8988T (cell line): Measurements from ENCODE around the gene TTC31.

Experiments
- DNase-seq: peaks from one replicate; pipeline ENCODE4 v3.0.0; 2011

TTC31 gene

DNA sequence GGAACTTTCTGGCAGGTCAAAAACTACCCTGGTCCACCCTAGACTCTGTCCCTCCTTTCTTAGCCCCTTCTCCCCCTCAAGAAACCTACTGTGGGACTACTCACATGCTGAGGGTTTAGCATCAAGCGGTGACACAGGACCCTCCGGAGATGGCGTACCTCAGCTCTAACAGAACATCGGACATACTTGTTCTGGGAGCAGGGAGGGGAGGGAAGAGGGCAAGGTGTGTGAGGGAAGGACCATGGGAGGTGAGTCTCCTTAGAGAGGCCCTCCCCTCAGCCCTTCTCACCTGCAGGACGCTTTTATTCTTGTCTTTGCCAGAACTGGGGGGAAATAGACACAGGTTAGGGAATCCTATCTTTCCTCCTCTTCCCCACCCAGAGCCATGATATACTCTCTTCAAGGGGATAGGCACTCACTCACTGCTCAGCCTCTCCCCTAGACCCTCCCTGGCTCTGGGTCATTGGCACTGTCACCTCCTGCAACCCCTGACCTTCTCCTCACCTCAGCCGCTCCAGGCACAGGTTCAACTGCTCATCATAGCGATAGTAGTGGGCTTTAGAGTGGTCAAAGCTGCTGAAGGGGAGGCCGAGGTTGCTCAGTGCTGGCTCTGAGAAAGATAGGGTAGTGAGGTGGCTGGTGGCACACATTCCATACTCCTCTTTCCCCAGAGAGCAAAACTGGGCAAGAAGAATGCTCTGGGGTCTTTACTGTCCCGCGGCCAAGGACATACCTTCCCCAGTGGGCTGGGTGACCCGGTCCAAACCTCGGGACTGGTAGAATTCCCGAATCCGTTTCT lies 22.8 kb downstream of the TTC31 start:
- no peak for DNase-seq

DNA sequence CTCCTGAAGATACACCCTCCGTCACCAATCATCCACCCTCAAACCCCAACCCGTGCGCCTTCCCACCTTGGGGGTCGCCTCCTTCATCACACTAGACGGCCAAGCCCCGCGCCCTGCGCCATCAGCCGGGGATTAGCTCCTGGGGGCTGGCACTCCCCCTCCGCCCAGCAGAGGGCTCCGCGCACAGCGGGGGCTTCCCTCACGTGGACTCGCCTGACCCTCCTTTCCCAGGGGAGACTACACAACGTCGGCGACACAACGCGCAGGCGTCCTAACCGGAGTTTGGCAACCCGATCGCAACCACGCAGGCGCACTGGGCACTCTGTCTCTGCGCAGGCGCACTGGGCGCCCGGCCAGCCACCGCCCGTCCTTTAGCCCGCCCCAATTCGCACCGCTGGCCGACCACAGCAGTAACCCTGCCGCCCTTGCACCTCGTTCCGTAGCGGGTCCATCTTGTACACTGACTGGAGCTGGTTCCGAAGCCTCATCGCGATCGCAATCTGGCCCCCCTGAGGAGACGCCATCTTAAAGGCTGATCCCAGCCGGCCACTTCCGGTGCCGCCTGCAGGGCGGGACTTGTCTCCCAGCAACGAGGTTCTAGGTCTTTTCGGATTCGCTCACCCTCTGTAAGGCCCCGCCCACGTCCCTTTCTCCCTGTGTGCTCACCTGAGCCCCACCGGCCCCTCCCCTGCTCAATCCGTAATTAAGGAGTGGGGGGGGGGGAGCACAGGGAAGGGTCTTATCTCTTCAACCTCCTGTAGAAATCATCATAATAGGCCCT lies 24.5 kb downstream of the TTC31 start, which contains the start of gene PCGF1:
Gene PCGF1 (minus strand): TSS at position 551 of the 781 bp plus-strand sequence. CDS start 27 bp downstream, at position 524.
- peak; percentile 94 for DNase-seq

DNA sequence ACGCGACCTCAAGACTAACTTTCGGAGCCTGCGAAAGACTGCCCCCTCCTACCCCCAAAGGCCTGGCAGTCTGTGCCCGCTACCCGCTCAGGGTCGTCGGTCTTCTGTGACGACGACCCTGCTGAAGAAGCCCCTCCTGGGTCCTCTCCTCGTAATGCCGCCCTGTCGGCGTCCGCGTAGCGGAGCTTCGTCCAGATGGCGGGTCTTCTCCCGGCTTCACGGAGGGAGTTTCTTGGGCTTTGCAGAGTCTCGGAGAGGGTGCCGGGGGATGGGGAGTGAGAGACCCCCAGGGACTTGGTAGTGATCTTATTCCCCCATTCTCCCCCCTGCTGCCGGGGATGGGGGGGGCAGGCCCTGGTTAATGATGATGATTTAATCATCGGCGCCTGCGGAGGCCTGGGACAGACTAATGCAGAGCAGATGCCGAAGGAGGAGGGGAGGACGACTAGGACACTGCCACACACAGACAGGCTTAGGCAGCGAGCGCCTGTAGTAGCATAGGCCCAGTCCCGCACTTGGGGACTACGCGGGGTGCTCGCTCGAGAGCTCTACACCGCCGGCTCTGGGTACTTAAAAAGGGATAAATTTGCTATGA lies 25.1 kb downstream of the TTC31 start:
- no peak for DNase-seq

DNA sequence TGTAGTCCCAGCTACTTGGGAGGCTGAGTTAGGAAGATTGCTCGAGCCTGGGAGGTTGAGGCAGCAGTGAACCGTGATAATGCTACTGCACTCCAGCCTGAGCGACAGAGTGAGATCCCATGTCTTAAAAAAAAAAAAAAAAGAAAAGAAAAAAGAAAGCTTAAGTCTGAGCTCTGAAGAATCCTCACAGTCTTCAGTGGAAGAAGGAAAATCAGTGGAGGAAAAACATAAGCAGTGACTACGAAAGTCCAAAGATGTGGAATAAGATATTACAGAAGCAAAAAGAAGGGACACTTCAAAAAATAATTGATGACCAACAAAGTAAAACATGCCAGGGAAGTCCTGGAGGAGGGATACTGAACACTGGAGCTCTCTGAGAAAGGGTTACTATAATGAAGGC lies 27.4 kb downstream of the TTC31 start:
- DNase-seq: no peak

DNA sequence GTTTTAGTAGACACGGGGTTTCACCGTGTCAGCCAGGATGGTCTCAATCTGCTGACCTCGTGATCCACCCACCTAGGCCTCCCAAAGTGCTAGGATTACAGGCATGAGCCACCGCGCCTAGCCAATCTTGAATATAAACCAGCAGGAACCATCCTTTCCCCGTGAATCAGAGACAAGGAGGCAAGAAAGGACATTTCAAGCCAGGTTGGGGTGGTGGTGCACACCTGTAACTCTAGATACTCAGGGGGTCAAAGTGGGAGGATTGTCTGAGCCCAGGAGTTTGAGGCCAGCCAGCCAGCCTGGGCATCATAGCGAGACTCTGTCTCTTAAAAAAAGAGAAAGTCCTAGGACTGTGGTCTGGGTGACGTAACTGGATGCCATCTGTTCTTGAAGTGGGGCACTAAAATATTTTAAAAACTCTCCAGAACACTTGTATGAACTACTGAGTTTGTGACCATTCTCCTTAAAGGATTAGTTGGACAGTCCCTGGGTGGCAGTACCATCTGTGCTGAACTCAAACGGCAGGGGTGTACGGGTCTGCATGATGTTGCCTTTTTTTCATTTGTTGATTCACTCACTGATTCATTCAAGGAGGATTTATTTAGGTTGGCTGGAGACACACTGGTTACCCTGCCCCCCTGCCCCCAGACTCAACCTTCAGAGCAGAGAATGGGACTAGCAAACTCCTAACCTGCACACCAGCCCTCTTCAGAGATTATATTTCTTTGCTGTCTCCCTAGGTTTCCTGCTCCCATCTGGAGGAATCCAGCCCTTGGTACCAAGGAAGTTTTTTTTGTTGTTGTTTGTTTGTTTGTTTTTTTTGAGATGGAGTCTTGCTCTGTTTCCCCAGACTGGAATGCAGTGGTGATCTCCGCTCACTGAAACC lies 28.5 kb downstream of the TTC31 start:
- DNase-seq: no peak

DNA sequence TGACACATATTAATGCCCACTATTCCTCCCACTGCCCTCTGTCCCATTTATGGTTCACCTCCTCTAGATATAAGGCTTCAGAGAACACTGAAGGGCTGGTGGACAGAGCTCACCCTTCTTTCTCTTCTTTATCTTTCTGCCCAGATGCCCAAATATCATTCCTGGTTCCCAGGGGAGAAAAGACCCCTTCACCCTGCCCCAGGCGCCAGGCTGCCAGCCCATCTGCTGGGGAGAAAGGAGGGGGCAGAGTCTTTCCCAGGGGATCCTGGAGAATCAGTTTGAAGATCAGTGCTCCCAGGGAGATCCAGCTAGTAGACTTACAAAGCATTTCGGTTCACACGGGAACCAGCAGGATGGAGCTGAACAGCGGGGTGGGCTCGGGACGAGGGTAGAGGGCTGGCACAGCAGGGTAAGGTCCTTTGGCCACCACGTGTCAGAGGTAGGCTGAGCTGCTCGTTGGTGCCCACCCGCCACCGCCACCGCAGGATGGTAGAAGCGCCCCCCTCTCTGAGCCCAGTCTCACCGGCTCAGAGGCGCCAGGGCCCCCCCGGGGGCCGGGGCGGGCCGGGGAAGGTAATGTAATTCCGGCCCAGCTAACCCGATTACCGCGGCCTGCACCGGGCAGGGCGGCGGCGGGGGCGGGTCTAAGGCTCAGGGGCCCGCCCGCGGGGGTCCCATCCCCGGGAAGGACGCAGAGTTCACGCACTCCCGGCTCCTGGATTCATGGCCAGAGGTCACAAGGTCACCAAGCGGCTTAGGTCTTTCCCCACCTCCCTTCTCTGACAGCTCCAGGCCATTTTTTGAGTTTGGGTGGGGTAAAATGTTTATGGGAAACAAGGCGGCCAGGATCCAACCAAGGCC lies 30.1 kb downstream of the TTC31 start:
- no peak for DNase-seq

DNA sequence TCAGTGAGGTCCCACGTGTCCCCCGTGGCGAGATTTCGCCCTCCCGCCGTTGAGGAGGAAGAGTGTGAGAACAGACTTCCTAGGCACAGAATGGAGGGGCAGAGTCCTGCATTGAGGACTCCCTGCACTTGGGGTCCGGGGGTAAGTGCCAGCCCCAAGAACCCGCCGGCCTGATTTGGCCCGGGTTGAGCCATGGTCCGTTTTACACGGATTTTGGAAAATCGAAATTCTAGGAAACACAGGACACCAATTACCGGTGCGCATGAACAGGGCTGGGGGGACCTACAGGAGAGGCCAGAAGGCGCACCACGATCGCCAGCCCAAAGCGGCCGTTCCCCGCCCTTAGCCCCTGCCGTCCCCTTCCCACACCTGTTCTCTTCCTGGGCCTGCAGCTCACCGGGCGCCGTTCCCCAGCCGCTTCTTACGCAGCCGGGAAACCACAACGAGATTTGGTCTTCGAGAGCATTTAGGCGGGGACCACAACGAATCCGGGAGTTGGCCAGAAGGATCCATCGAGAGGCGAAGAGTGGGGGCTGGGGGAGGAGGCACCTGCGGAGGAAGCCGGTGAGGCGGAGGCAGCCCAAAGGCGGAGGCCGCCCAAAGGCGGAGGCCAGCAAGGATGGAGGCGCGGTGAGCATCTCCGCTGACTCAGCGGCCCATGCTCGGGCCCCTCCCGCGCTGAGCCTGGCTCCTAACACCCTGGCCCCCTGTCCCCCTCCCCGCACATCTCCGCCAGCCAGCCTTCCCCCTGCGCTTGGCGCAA lies 30.9 kb downstream of the TTC31 start:
- DNase-seq: no peak

DNA sequence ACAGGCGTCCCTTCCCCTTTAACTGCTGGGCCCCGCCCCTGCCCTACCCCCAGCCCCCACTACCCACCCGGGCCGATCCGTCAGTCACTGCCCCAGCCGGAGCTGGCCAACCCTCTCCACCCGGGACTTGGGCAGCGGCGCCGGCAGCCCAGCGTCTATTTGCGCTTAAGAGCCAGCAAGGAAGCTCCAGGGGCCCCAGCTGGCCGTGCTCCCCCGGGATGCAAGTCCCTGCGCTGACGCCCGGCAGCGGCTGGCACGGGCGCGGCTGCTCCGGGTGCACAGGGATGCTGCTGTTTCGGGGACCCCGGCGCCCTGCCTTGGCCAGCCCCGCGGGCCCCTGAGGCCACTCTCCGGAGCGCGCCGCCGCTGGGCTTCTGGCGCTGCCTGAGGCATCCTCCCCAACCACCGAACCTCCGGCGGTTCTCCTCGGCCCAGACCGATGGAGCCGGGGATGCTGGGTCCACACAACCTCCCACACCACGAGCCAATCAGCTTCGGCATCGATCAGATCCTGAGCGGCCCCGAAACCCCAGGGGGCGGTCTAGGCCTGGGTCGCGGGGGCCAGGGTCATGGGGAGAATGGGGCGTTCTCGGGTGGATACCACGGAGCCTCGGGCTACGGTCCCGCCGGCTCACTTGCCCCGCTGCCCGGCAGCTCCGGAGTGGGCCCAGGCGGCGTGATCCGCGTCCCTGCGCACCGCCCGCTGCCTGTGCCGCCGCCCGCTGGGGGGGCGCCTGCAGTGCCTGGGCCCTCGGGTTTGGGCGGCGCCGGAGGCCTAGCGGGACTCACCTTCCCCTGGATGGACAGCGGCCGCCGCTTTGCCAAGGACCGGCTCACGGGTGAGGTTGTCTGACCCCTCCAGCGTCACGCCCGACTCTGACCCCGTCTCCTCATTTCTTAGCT lies 31.7 kb downstream of the TTC31 start, which contains the start of gene TLX2:
Gene TLX2 (plus strand): TSS at position 83 of the 903 bp plus-strand sequence. CDS start 357 bp downstream, at position 440.
- no peak for DNase-seq

DNA sequence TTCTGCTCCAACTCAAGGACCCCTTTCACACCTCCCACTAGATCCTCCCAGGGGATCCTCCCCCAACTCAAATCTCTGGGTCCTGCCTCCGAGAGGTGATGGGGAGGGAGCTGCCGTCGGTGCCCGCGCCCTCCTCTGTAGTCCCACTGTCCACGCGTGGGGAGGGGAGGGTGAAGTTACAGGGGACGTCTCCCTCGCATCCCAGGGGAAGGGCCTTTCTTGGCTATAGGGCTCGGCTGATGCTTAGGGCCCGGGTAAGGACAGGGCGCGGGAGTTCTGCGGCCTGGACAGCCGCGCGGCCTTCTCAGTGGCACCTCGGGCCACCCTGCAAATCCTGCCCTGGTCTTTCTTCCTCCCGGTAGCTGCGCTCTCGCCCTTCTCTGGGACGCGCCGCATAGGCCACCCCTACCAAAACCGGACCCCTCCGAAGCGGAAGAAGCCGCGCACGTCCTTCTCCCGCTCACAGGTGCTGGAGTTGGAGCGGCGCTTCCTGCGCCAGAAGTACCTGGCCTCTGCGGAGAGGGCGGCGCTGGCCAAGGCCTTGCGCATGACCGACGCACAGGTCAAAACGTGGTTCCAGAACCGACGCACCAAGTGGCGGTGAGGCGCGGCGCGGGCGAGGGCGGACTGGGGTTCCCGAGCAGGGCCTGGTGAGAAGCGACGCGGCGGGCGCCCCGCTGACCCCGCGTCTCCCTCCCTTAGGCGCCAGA lies 32.5 kb downstream of the TTC31 start:
- no peak for DNase-seq

DNA sequence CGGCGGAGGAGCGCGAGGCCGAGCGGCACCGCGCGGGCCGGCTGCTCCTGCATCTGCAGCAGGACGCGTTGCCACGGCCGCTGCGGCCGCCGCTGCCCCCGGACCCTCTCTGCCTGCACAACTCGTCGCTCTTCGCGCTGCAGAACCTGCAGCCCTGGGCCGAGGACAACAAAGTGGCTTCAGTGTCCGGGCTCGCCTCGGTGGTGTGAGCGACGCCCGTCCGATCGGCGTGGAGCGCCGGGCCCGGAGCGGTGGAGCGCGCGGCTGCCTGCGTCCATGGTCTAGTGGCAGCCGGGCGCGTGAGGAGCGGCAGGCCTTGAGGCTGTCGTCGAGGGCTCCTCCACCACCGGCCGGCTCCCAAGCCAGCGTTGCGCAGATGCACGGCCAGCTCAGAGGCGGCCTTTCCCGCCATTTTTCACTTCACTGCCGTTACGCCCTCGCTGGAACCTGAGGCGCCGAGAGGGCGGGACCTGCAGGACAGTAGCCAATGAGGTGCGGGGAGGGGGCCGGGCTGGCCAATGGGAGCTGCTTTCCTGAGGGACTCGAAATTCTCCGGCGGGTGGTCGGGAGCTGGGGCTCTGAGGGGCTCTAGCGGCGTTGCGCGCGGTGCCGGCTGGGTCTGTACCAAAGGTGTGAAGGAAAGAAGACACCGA lies 33.2 kb downstream of the TTC31 start:
- no peak for DNase-seq

DNA sequence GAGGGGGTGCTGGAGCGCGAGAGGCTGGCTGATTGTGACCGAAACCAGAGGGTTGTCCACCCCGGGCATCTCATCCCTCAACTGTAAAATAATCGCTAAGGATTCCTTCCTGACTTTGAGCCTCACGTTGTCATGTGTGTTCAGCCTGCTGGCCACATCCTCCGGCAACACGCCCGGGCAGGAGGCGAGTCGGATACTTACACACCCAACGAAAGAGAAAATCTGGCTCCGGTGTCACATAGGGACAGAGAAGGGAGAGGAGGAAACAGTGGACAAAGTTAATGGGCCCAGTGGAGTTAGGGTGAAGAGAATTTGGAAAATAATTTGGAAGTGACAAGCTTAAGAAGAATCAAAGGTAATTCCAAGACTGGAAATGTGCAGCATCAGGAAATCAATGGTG lies 33.8 kb downstream of the TTC31 start:
- no peak for DNase-seq

DNA sequence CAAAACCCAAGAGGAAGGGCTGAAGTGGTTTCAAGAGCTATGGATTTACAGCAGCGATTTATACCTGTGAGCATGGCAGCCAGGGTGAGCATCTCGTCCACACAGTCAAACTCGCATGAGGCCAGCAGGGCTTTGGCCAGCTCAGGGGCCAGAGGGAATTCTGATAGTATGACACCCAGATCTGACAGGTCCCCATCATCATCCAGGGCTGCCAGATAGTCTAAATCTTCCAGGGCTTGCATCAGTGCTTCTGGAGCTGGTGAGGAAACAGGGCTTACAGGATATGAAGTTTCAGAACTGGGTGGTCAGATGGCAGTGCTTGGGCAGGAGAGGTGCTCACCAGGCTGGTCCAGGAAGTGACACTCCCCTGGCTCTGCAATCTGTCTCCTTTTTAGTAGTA lies 39.6 kb downstream of the TTC31 start:
- DNase-seq: no peak

DNA sequence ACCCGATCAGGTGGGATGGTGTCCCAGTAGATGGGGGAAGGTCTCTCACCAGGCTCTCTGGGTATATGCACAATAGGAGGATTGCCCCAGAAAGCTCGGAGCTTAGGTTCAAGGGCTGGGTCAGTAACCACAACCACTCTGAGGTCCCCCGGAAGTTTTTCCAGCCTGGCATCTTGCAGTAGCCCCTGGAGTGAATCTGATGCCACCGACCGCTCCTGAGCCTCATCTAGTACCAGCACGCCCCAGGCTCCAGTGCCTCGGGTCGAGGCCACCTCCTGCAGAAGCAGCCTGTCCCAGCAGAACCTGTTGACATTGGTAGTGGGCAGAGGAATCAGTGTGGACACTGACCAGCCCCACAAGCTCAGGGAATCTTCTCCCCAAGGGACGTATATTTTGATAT lies 41.1 kb downstream of the TTC31 start:
- no peak for DNase-seq

DNA sequence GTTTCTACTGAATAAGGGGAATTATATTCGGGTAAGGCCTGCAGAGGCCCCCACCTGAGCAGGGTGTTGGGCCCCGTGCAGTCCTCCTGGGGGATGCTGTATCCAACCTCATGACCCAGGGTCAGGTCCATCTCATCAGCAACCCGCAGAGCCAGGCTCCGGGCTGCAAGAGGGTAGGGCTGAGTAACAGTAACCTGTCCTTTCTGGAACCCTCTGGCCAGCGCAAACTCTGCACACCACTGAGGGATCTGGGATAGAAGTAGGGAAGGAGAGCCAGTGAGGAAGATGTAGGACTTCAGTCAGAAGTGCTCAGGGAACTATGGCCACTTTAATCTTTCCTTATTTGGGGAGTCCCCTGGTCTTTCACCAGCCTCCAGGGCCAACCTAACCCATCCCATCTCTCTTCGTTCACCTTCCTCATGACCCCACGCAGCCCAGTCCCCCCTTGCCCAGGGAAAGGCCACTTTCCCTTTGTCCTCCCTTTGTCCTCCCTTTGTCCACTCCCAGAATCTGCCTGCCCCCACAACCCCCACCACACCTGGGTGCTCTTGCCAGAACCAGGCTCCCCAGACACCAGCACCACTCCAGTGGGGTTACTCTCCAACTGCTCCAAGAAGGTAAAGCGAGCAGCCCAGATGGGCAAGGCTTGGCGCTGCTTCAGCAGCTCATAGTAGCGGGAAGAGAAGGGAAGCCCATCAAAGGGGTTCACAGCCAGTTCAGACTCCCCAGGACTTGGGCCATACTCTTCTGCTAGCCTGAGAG lies 42.3 kb downstream of the TTC31 start:
- no peak for DNase-seq

DNA sequence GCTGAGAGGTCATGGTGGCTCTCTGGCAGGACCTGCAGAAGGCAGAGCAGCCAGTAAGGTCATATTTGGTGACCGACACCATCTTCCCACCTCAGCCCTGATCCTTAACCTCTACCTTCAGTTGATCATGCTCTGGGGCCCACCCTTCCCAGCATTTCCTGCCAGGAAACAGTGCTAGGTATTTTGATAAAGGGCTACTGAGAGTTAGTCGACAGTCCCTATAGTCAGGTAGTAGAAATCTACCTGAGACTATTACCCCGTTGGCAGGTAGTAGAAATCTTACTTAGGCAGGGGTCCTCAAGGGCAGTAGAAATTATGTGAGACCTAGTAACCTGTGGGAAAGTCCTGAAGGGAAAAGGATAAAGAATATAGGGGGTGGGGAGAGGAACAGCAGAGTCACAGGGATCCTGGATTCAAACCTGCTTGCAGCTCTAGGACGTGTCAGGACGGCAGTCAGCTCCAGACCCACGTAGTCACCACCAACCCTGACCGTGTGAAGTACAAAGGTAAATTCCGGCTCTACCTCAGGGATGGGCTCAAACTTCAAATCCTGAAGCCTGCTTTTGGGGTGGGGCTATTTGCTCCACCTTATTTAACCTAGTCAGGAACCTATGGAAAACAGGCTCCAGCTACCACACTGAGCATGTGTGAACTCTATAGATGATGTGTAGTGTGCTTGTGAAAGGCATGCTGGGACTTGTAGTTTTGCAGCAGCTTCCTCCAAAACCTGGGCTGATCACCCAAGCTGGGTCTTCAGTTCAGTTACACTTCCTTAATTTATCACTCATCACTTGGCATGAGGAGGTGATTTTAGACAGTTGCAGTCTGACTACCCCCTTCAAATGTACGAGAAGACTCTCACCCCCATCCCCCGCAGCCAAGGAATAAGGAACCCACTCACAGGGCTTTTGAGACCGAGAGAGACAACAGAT lies 43.1 kb downstream of the TTC31 start, which contains the start of gene DQX1:
Gene DQX1 (minus strand): TSS at position 515 of the 932 bp plus-strand sequence. CDS start 502 bp downstream, at position 13.
- peak; percentile 75 for DNase-seq

DNA sequence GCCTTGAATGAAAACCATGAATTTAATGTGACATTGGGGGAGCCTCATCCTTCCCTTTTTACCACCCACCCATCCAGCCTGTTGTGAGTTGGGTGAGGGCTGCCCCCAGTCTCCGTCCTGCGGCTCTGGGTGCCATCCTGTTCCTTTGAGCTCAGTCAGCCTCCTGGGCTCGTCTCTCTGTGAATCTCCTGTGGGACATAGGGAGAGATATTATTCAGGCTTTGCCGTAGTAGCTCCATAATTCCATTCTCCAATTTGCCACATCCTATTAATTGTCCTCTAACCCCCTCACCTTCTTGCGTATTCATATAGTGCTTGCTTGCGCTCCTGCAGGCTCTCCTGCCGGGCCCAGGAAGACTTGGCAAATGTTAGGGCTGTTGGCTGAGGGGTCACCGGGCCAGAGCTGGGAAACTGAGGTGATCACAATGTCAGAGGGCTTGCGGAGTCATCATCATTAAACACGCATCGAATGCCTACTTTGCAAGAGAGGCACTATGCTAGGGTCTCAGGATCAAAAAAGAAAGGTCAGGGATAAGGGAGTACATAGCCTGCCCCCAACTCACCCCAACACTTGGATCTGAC lies 43.9 kb downstream of the TTC31 start:
- no peak for DNase-seq
